MCF 10A (cell line): ENCODE results near the gene COL26A1. TPM values are rescaled to one million over a fixed set of nuclear protein-coding genes. Genes with fewer than 3 reads are reported as not detected.

ENCODE experiments used
- BruUV-seq: library from RNA; stranded (reverse); fragments of 400-500 nt; replicated peaks from 2 replicates; lab custom pipeline; 2021; lab: Mats Ljungman, UMichigan
- CTCF ChIA-PET: fragments of 300-600 bp; sonication (Branson Sonifier 250); formaldehyde crosslinking; extraction: SDS; loops from one replicate; lab custom pipeline; 2021; ENCODE audit warnings: antibody characterized with exemption, inconsistent platforms; lab: Yijun Ruan, JAX
- POLR2A ChIA-PET: fragments of 300-600, 350-650 bp; sonication (Branson Sonifier 250); formaldehyde crosslinking; extraction: SDS; loops from one replicate; lab custom pipeline; 2020; ENCODE audit warnings: antibody characterized with exemption, inconsistent platforms; lab: Yijun Ruan, JAX
- DNase-seq: peaks from one replicate; pipeline ENCODE4 v3.0.0-alpha.2; 2018; ENCODE audit not compliant: unreplicated experiment
- H3K27ac Mint-ChIP-seq: one replicate; pipeline ENCODE4 v1.8.0; 2022; ENCODE audit warnings: mild to moderate bottlenecking, low read depth, mixed read lengths; ENCODE audit not compliant: unreplicated experiment
- H3K27me3 Mint-ChIP-seq: one replicate; pipeline ENCODE4 v1.8.0; 2022; ENCODE audit warnings: mixed read lengths; ENCODE audit not compliant: insufficient read depth, unreplicated experiment
- H3K36me3 Mint-ChIP-seq: one replicate; pipeline ENCODE4 v1.8.0; 2022; ENCODE audit warnings: mild to moderate bottlenecking, moderate library complexity, mixed read lengths; ENCODE audit not compliant: insufficient read depth, unreplicated experiment
- H3K4me1 Mint-ChIP-seq: one replicate; pipeline ENCODE4 v1.8.0; 2022; ENCODE audit warnings: mixed read lengths; ENCODE audit not compliant: insufficient read depth, unreplicated experiment
- H3K4me3 Mint-ChIP-seq: one replicate; pipeline ENCODE4 v1.8.0; 2022; ENCODE audit warnings: mild to moderate bottlenecking, moderate library complexity, mixed read lengths; ENCODE audit not compliant: unreplicated experiment
- H3K9me3 Mint-ChIP-seq: one replicate; pipeline ENCODE4 v1.8.0; 2022; ENCODE audit warnings: mixed read lengths; ENCODE audit not compliant: unreplicated experiment
- CTCF ChIP-seq: fragments of 200-600 bp; IDR thresholded peaks from one replicate; pipeline ENCODE4 v1.8.0; 2022; ENCODE audit warnings: antibody characterized with exemption, mild to moderate bottlenecking; ENCODE audit not compliant: unreplicated experiment
- intact Hi-C: fragments of 100-400 bp; cut with micrococcal nuclease; formaldehyde crosslinking; loops from 2 replicates; pipeline ENCODE4 v1.14.1; 2022
- total RNA-seq: library from RNA; stranded (reverse); gene quantifications from 2 replicates; pipeline ENCODE4 v1.2.3, GENCODE V29; 2022

The COL26A1 gene
- total RNA-seq, 1 experiment from 2014 or later, result not detected

- Mint-ChIP-seq H3K27me3 (no peaks in the 10 kb centered on the region), H3K4me3 (no peak overlapping the region), H3K4me1 (no peaks in the 10 kb centered on the region), H3K36me3 (peaks cover 5% of the 10 kb centered on the region), H3K27ac (no peak overlapping the region), H3K9me3 (no peaks in the 10 kb centered on the region)
- DNase-seq, result no peak
- CTCF ChIA-PET, result interaction anchor here (0.5 to 1.4 kb wide), 3 partner anchors 9 to 627 kb away, joined by 3 to 5 read pairs (median 5); no protein-coding TSS in a partner anchor
- POLR2A ChIA-PET, result no interaction called here
- no TSS peak for BruUV-seq
- intact Hi-C loops, result no loop called here
- TF ChIP-seq CTCF, result no peak
These were observed 234.2 kb downstream of the COL26A1 start for GRCh38 chr7:101596898-101597297.

GRCh38 chr7:101597941-101598340 lies 235.3 kb downstream of the COL26A1 start:
- no peaks in the 10 kb centered on the region for H3K4me1 Mint-ChIP-seq
- H3K27me3 Mint-ChIP-seq, result no peaks in the 10 kb centered on the region
- no peak overlapping the region for H3K4me3 Mint-ChIP-seq
- no peak overlapping the region for H3K27ac Mint-ChIP-seq
- CTCF ChIA-PET, result interaction anchor here (0.7 kb wide), 1 partner anchor 55 kb away, joined by 3 read pairs; no protein-coding TSS in a partner anchor
- POLR2A ChIA-PET, result no interaction called here
- no peak for TF ChIP-seq CTCF
- no peaks in the 10 kb centered on the region for H3K36me3 Mint-ChIP-seq
- no TSS peak for BruUV-seq
- intact Hi-C loops, result no loop called here
- H3K9me3 Mint-ChIP-seq, result no peaks in the 10 kb centered on the region
- no peak for DNase-seq

- H3K27ac Mint-ChIP-seq, result no peak overlapping the region
- no peaks in the 10 kb centered on the region for H3K4me1 Mint-ChIP-seq
- TF ChIP-seq CTCF, result no peak
- no peaks in the 10 kb centered on the region for H3K9me3 Mint-ChIP-seq
- no peaks in the 10 kb centered on the region for H3K36me3 Mint-ChIP-seq
- DNase-seq, result no peak
- BruUV-seq, result no TSS peak
- no peaks in the 10 kb centered on the region for H3K27me3 Mint-ChIP-seq
- CTCF ChIA-PET, result interaction anchor here (0.6 to 0.7 kb wide), 2 partner anchors 289 to 492 kb away, joined by 3 read pairs; no protein-coding TSS in a partner anchor
- H3K4me3 Mint-ChIP-seq, result no peak overlapping the region
- intact Hi-C loops, result no loop called here
- POLR2A ChIA-PET, result no interaction called here
These were observed 235.8 kb downstream of the COL26A1 start for GRCh38 chr7:101598422-101598985.

- intact Hi-C loops, result no loop called here
- BruUV-seq, result no TSS peak
- Mint-ChIP-seq H3K4me1 (no peaks in the 10 kb centered on the region), H3K36me3 (no peaks in the 10 kb centered on the region), H3K27me3 (no peaks in the 10 kb centered on the region), H3K27ac (no peak overlapping the region), H3K4me3 (no peak overlapping the region), H3K9me3 (no peaks in the 10 kb centered on the region)
- CTCF ChIA-PET, result interaction anchor here (0.6 to 1.5 kb wide), 5 partner anchors 58 to 491 kb away, joined by 3 to 6 read pairs (median 4); no protein-coding TSS in a partner anchor
- POLR2A ChIA-PET, result no interaction called here
- TF ChIP-seq CTCF, result no peak
- DNase-seq, result no peak
These were observed 236.5 kb downstream of the COL26A1 start for GRCh38 chr7:101598986-101599771.
